Cerebellar nuclear complex (tissue), 1 donor: Measurements from ENCODE around the gene GDAP2.
"Not testable (repeated sequence)": the region's sequence is repeated elsewhere in the genome, so short reads cannot be mapped to it uniquely, and the experiment has no call there.

Experiments
- DNase-seq, 2 experiments: peaks; one replicate each; lab custom pipeline; 2025; lab: John Stamatoyannopoulos, UW

The GDAP2 gene

DNA sequence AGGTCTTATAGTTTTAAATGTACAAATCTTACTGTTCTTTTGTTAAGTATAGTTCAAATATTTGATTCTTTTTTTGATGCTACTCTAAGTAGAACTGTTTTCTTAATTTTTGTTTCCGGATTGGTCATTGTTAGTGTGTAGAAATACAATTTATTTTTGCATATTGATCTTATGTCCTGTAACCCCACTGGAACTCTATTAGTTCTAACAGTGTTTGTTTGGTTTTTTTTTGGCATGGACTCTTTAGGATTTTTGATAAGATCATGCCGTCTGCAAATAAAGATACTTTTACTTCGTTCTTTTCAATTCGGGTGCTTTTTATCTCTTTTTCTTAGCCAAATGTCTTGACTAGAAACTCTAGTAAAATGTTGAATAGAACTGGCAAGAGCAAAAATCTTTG is 26.5 kb downstream of the GDAP2 start:
- no peak for DNase-seq

DNA sequence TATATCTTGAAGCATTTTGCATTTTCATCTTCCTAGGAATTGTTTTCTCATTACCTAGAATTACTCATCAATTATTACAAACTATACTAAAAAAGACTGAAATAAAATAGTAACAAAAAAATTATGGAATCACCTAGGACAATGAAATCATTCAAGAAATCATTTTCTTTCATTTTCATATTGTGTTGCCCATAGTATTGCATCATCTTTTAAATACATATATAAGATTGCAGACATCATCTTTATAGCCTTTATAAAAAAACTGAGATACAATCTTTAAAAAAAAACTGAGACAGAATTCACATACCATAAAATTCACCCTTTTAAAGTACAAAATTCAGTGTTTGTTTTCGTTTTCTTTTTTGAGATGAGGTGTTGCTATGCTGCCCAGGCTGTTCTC is 29.6 kb downstream of the GDAP2 start:
- DNase-seq: no peak

DNA sequence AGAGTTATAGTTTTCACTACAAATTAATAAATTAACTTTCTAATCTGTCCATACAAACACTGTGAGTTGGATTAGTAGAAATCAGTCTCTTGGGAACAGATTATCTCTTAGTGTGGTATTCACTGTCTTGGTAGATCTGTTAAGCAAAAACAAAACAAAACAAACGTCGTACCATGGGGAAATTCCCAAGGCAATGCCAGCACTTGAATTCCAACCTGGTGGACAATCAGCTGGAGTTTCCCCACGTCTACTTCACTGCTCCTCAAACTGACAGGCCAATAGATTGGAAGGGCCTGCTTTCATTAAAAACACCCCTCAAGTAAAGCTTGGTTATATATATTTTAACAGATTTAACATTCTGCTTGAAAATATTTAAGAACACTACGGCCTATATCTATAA is 31.9 kb downstream of the GDAP2 start:
- DNase-seq: no peak

DNA sequence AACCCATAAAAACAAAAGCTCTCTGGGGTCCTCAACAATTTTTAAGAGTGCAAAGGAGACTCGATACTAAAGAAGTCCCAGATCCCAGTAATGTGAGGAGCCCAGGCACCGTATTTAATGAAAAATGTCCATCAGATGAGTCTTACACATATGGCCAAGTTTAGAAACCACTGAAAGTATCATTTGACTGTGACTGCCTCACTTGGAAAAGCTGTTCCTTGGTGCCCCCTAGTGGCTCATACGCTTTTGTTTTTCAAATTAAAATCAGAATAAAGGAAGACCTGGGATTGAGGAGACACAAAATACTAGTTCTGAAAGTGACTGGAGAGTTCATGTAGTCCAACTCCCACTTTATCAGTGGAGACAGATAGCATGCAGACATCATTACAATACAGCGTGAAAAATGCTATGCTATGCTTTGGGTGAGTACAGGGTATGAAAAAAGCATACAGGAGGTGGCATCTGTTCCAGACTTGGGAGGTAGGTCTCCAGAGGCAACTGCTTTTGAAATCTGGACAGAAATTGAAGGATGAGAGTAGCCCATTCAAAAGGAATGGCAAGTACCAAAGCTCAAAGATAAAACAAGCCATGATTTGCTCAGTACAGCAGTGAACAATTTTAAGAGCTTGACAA is 33.8 kb downstream of the GDAP2 start:
- DNase-seq: peak in 1 of 2 experiments; percentile 66

DNA sequence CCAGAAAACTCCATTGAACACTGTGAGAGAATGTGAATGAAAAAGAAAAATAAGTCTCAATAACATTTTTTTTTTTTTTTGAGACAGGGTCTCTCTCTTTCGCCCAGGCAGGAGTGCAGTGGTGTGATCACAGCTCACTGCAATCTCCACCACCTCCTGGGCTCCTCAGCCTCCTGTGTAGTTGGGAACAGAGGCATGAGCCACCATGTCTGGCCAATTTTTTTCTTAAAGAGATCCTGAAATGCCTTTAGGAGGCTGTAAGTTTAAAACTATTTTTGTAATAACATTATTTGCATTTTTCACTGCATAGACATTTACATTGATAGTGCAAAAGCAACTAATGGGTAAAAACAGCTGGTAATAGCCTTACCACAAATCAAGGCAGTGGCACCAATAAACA is 35.3 kb downstream of the GDAP2 start:
- DNase-seq: no peak

DNA sequence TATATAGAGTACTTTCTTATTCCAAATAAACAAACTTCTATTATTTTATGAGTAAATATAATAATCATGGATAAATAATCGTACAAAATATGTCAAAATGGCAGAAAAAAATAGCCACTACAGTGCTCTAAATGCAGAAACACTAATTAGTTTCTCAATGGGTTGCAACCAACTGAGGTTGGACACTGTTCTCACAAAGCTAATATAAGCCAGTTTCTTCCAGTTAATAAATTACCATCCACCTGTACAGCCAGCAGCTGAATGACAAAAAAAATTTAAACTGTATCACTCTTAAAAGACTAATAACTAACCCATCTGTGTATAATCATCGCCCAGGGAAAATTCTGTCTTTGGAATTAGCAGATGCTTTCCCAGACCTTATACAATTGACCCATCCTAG is 36.9 kb downstream of the GDAP2 start:
- no peak for DNase-seq

DNA sequence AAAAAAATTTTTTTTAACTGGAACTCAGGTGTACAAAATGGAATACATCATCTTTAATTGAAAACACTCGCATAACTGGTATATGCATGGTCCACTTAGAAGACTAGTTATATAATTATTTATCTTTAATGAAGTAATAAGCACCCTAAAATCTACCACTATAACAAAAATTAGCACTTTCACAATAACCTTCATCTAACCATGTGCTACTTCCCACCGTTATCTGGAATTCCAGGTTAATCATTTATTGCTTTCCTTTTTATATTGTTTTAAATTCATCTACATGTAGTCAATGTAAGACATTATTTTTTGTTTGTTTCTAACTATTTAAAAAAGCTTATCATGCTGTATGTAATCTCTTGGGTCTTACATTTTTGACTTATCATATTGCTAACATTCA is 39.0 kb downstream of the GDAP2 start:
- DNase-seq: no peak

DNA sequence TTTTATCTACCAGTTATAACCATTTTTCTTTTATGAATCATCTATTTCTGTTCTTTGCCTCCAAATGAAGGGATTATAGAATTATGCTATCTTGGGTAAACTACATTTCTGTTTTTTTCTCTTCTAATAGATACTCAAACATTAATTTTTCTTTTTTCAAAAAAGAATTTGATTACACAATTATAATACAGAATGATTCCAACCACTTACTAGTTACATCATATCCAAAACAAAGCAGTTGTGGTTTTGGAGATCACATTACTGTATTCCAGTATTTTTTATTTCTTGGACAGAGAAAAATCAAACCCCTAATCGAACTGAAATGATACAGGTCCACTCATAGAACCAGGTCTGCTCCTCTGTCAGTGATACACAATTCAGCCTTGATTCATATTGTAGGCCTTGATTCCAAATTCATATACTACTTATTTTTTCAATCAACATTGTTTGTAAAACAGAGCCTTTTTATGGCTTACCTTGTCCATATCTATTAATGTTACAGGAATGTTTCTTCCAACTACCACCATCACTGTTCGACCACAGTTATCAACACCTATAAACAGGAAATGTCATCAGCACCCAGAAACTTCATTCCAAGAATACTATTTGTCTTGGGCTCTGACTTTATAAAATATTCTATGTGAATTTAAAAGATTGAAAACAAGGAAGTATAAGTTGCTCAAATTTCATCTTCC is 43.2 kb downstream of the GDAP2 start:
- DNase-seq: no peak

DNA sequence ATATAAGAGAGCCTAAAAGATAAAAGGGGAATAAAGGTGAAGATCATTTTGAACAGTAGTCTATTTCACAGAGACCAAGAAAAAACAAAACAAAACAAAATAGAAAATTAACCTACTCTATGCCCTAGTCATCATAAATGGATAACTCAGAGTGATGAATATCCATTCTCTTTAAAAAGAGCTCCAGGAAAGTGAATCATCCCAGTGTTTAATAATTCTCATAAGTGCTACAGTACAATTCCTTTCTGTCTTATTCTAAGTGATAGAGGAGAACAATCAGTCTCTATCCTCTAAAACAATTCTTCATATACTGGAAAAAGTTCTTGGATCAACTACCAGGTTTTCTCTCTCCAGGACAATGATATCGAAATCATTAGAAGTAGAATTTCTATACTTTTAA is 45.8 kb downstream of the GDAP2 start:
- DNase-seq: no peak

DNA sequence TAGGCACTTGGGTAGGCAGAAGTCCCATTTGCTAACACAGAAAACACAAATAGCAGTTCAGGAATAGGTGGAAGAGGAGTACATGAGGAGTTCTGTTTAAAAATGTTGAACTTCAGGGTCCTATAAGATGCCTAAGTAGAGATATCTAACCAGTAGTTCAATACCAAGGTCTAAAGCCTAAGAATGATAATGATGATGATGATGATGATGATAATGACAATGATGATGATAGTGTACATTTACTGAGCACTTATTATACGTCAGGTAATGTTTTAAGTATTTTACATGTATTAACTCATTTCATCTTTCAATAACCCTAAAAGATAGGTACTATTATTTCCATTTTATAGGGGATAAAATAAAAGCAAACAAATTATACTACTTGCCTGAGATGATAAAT is 50.1 kb downstream of the GDAP2 start:
- DNase-seq: no peak

DNA sequence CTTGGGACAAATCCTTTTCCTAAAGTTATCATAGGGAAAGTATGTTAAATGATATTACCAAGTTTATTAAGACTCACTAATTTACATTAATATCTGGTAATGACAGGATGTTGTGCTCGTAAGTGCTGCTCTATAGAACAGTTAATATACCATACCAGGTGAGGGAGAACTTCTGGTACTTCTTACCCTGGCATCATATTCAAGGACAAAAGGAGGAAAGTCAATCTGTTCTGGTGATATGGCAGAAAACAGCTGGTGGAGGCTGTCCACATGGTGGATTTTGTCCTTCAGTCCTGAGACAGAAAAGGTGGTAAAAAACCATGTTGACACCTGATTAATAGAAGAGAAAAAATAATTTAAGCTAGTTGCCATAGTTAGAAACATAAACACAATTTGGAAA is 51.6 kb downstream of the GDAP2 start:
- DNase-seq: no peak

DNA sequence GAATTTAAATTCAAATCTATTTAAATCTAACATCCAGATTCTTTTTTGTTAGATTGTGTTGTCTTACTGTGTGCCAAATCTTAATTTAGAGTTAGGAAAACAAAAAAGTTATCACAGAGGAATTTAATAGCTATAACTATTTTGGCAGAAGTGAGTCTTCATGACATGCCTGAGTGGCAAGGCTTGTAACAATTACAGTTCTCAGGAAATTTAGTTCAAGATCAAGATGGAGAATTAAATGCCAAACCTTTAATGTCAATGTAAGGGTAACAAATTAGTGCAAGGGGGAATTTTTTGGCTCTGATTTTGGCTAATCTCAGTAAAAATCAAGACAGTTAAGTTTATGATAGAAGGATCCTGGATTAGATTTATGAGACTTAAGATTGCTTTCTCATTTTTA is 58.4 kb downstream of the GDAP2 start:
- no peak for DNase-seq

DNA sequence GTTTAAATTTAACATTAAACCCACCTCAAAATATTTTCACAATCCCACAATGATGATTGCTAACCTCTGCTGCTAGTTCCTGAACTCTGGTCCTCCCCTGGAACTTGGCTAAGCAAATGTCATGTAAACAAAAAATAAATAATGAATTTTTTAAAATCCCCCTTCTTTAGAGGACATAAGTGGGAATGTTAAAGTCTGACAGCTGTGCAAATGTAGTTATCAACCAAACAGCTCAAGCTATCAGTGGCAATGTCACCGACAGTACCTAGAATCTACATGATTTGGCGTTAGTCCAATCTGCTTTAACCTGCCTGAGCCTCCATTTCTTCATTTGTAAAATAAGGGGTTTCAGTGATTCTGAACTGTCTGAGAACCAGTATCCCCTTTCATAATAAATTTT is 67.7 kb downstream of the GDAP2 start:
- no peak for DNase-seq

DNA sequence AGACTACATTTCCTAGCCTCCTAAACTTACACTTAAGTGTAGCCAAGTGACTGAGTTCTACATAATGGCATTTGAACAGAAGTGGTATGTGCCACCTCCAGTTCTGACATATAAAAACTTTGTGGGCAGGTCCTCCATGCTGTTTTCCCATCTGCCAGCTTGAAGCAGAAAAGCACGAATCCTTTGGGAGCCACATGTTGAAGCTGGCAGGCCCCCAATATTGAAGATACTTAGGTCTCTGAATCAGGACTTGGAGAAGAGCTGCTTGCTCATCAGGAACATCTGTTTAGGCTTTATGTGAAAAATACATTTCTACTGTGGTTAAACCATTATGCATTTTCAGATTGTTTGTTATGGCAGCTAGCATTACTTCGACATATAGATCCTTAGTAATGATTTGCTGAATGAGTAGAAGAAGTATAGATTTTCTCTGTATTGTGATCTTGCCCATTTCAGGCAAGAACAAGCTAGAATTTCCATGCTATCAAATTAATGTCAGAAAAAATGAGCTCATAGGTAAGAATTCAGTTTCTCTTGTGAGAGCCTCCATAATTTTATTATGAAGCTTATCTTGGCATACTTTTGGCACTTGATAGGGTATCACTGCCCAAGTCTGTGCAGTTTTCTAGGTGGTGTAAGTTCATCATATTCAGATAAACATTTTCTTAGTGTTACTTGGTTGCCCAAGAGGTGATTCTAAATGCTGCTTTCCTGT is 68.4 kb downstream of the GDAP2 start:
- DNase-seq: no peak

DNA sequence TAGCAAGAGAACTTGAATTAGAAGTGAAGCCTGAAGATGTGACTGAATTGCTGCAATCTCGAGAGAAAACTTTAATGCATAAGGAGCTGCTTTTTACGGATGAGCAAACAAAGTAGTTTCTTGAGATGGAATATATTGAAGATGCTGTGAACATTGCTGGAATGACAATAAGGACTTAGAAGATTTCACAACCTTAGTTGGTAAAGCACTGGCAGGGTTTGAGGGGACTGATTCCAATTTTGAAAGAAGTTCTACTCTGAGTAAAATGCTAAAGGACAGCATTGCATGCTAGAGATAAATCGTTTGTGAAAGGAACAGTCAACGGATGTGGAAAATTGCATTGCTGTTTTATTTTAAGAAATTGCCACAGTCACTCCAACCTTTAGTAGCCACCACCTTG is 69.5 kb downstream of the GDAP2 start:
- no peak for DNase-seq

DNA sequence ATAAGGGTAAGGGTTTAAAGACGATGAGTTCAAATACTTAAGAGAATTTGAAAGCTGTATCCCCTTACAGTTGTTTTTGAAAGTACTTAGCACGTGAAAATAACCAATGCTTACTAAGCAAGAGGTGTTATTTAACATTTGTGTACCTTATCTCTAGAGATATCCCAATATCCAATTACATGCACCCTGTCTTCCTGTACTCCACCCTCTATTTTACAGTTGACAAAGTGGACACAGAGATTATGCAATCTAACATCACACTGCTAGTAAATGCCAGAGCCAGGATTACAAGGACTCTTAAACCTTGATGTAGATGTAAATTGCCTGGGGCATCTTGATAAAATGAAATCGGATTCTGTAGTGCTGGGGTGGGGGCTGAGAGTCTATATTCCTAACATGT is 72.0 kb downstream of the GDAP2 start:
- DNase-seq: no peak

DNA sequence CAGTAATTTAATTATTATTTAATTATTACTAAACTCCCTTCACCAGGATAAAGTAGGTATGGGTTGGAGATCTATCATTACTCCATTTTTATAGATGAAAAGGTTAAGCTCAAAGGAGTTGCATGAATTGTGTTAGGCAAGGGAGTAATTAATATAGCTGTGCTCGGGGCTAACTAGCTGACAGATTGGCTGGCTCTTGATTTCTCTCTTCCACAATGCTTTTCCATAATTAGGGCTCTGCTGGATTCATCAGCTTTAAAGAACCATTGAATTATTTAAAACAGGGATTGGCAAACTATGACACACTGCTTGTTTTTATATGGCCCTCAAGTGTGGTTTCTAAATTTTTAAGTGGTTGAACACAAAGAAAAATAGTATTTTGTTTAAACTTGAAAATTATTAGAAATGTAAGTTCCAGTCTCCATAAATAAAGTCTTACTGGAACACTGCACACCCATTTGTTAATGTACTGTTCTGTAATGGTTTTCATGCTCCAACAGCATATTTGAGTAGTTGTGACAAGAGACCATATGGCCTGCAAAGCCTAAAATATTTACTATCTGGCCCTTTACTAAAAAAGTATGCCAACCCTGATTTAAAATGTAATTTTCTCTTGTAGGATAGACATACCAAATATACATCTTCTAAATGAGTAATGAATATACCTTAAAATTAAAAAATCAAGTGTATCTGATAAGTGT is 76.4 kb downstream of the GDAP2 start:
- DNase-seq: peak; percentile 4 to 49

DNA sequence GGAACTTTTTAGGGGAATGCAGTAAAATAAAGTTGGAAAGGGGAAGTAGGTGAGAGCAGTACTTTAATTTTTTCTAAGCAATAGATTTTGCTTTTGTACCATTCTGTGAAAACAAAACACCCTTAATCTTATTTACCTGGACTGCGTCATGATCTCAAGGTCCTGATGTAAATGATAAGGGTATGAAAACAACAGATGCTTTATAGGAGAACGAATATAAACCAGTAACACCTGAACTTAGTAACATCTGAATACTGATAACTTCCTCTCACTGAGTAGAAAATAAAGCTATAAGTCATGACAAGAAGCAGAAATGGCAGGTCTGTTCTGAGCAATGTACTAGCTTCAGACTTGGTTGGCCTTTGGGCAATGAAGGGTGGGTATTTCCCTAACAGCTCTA is 77.7 kb downstream of the GDAP2 start:
- no peak for DNase-seq

DNA sequence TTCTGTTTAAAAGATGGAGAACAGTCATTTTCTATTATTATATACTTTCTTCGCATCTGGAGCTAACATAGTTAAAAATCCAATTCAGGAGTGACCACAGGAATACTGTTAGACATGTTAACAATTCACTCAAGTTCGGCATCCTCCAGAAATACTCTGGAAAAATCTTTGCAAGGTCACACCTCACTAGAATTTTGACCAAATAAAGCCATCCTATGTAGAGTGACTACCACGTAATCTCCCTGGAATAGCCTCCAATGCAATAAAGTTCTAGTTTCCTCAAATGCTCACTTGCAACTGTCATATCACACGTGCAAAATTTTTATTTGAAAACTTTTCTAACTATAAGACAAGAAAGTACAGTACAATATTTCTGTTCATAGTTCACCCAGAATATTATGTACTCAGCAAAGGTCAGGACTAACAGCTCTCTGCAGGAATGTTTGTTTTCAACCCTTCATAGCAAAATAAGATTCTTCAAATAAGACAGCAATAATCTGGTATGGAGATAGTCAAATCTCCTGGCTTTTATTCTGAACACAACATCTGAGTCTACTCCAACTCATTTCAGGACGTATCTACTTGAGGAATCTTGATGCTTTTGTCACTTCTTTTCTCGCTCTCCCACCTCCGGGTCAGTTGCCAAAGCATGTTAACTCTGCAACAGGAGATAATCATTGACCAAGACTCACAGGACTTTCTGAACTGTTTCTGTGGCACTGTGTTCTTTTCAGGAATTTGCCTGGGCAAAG is 82.6 kb downstream of the GDAP2 start:
- DNase-seq: no peak

DNA sequence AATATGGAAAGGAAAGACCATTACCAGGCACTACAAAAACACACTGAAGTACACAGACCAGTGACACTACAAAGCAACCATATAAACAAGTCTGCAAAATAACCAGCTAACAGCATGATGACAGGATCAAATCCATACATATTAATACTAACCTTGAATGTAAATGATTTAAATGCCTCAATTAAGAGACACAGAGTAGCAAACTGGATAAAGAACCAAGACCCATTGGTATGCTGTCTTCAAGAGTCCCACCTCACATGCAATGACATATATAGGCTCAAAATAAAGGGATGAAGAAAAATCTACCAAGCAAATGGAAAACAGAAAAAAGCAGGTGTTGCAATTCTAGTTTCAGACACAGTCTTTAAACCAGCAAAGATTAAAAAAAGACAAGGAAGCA is 84.9 kb downstream of the GDAP2 start:
- DNase-seq: not testable (repeated sequence)

DNA sequence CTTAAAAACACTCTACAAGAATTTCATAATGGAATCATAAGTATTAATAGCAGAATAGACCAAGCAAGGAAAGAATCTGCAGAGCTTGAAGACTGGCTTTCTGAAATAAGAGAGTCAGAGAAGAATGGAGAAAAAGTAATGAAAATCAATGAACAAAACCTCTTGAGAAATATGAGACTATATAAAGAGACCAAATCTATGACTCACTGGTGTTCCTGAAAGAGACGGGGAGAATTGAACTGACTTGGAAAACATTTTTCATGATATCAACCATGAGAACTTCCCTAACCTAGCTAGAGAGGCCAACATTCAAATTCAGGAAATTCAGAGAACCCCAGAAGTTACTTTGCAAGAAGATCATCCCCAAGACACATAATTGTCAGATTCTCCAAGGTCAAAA is 85.6 kb downstream of the GDAP2 start:
- DNase-seq: no peak
